Skeletal muscle satellite cell (primary cell): Measurements from ENCODE around the gene CENATAC. TPM values are rescaled to one million over a fixed set of nuclear protein-coding genes. Genes with fewer than 3 reads are reported as not detected.
"Not testable (repeated sequence)": the region's sequence is repeated elsewhere in the genome, so short reads cannot be mapped to it uniquely, and the experiment has no call there.

Experiments used
- H3K27me3 ChIP-seq: 2 replicates; pipeline ENCODE4 v1.7.0; 2013; ENCODE audit warnings: low read length; ENCODE audit not compliant: control insufficient read depth, insufficient read depth
- H3K36me3 ChIP-seq: 2 replicates; pipeline ENCODE4 v1.7.0; 2013; ENCODE audit warnings: mild to moderate bottlenecking, control low read depth, low read length; ENCODE audit not compliant: insufficient read depth
- H3K4me1 ChIP-seq: 2 replicates; pipeline ENCODE4 v1.7.0; 2013; ENCODE audit warnings: low read length; ENCODE audit not compliant: control insufficient read depth, insufficient read depth
- H3K4me2 ChIP-seq: 2 replicates; pipeline ENCODE4 v1.7.0; 2013; ENCODE audit warnings: mild to moderate bottlenecking, low read length
- H3K4me3 ChIP-seq: 2 replicates; pipeline ENCODE4 v1.7.0; 2013; ENCODE audit warnings: low read length
- H3K9ac ChIP-seq: 2 replicates; pipeline ENCODE4 v1.7.0; 2013; ENCODE audit warnings: mild to moderate bottlenecking, low read depth, low read length, moderate library complexity
- H3K9me3 ChIP-seq: replicated peaks from 2 replicates; pipeline ENCODE4 v1.7.0; 2013; ENCODE audit warnings: mild to moderate bottlenecking, control low read depth, low read length
- total RNA-seq: library from RNA; depleted of rRNA; stranded (reverse); fragments of >200 nt; gene quantifications from 2 replicates; pipeline ENCODE4 v1.2.3, GENCODE V29; 2012; rRNA removed

CENATAC gene
- 19.2 and 20.5 TPM in 2 replicates for total RNA-seq

GRCh38 chr11:118997627-118998387 is at the start of gene CENATAC:
TSS of gene CENATAC (plus strand) at chr11:118998138. CDS start at chr11:118998198, 60 bp downstream.
- Histone ChIP-seq H3K9me3 (no peaks in the 10 kb centered on the region), H3K27me3 (no peaks in the 10 kb centered on the region), H3K4me2 (peak within 1 kb of the TSS; percentile 94), H3K4me3 (peak within 1 kb of the TSS; percentile 89), H3K9ac (peak within 1 kb of the TSS; percentile 86), H3K4me1 (peaks cover 27% of the 10 kb centered on the region), H3K36me3 (peaks cover 22% of the 10 kb centered on the region)

- H3K36me3 ChIP-seq: no peaks in the 10 kb centered on the region
- H3K27me3 ChIP-seq: peaks cover 46% of the 10 kb centered on the region
- H3K4me3 ChIP-seq: no peak overlapping the region
- H3K4me1 ChIP-seq: no peaks in the 10 kb centered on the region
- H3K9ac ChIP-seq: no peak overlapping the region
- no peaks in the 10 kb centered on the region for H3K9me3 ChIP-seq
- no peak overlapping the region for H3K4me2 ChIP-seq
Observed at GRCh38 chr11:118953265-118953664, 44.7 kb upstream of the CENATAC start.

- H3K4me2 ChIP-seq, H3K9ac ChIP-seq, H3K4me1 ChIP-seq, H3K4me3 ChIP-seq, H3K9me3 ChIP-seq, H3K36me3 ChIP-seq: not testable (repeated sequence)
- peaks cover 48% of the 10 kb centered on the region for H3K27me3 ChIP-seq
Observed at GRCh38 chr11:118953976-118954375, 44.0 kb upstream of the CENATAC start.

GRCh38 chr11:118956094-118956846 is 41.7 kb upstream of the CENATAC start, which contains the start of gene UPK2:
TSS of gene UPK2 (plus strand) at chr11:118956298. CDS start at chr11:118956351, 53 bp downstream.
- no peaks in the 10 kb centered on the region for H3K4me1 ChIP-seq
- H3K4me2 ChIP-seq: no peak within 1 kb of the TSS
- H3K4me3 ChIP-seq: no peak within 1 kb of the TSS
- no peaks in the 10 kb centered on the region for H3K36me3 ChIP-seq
- peaks cover 57% of the 10 kb centered on the region for H3K27me3 ChIP-seq
- H3K9ac ChIP-seq: no peak within 1 kb of the TSS
- H3K9me3 ChIP-seq: no peaks in the 10 kb centered on the region

GRCh38 chr11:118956847-118957469 is 41.0 kb upstream of the CENATAC start:
- Histone ChIP-seq H3K9me3 (no peaks in the 10 kb centered on the region), H3K36me3 (no peaks in the 10 kb centered on the region), H3K4me2 (no peak overlapping the region), H3K4me1 (no peaks in the 10 kb centered on the region), H3K9ac (no peak overlapping the region), H3K27me3 (peaks cover 57% of the 10 kb centered on the region), H3K4me3 (no peak overlapping the region)

GRCh38 chr11:118957549-118957948 is 40.4 kb upstream of the CENATAC start:
- no peak overlapping the region for H3K4me3 ChIP-seq
- no peaks in the 10 kb centered on the region for H3K4me1 ChIP-seq
- H3K4me2 ChIP-seq: no peak overlapping the region
- H3K36me3 ChIP-seq: no peaks in the 10 kb centered on the region
- no peaks in the 10 kb centered on the region for H3K9me3 ChIP-seq
- no peak overlapping the region for H3K9ac ChIP-seq
- peaks cover 57% of the 10 kb centered on the region for H3K27me3 ChIP-seq

GRCh38 chr11:118957968-118958367 is 40.0 kb upstream of the CENATAC start:
- no peaks in the 10 kb centered on the region for H3K9me3 ChIP-seq
- H3K27me3 ChIP-seq: peaks cover 56% of the 10 kb centered on the region
- H3K4me3 ChIP-seq: no peak overlapping the region
- H3K9ac ChIP-seq: no peak overlapping the region
- H3K36me3 ChIP-seq: no peaks in the 10 kb centered on the region
- no peaks in the 10 kb centered on the region for H3K4me1 ChIP-seq
- no peak overlapping the region for H3K4me2 ChIP-seq

- Histone ChIP-seq H3K9ac (no peak overlapping the region), H3K4me1 (no peaks in the 10 kb centered on the region), H3K36me3 (no peaks in the 10 kb centered on the region), H3K9me3 (no peaks in the 10 kb centered on the region), H3K4me3 (no peak overlapping the region), H3K4me2 (no peak overlapping the region), H3K27me3 (peaks cover 51% of the 10 kb centered on the region)
Observed at GRCh38 chr11:118958577-118958976, 39.4 kb upstream of the CENATAC start.

GRCh38 chr11:118961189-118961588 is 36.7 kb upstream of the CENATAC start:
- Histone ChIP-seq H3K4me3 (no peak overlapping the region), H3K9me3 (no peaks in the 10 kb centered on the region), H3K4me2 (no peak overlapping the region), H3K27me3 (peaks cover 37% of the 10 kb centered on the region), H3K36me3 (no peaks in the 10 kb centered on the region), H3K9ac (no peak overlapping the region), H3K4me1 (no peaks in the 10 kb centered on the region)

- H3K9ac ChIP-seq: no peak overlapping the region
- no peak overlapping the region for H3K4me2 ChIP-seq
- H3K4me1 ChIP-seq: no peaks in the 10 kb centered on the region
- peaks cover 37% of the 10 kb centered on the region for H3K27me3 ChIP-seq
- H3K9me3 ChIP-seq: no peaks in the 10 kb centered on the region
- no peaks in the 10 kb centered on the region for H3K36me3 ChIP-seq
- H3K4me3 ChIP-seq: no peak overlapping the region
Observed at GRCh38 chr11:118961591-118961990, 36.3 kb upstream of the CENATAC start.

GRCh38 chr11:118969508-118969907 is 28.4 kb upstream of the CENATAC start:
- H3K27me3 ChIP-seq: peaks cover 13% of the 10 kb centered on the region
- not testable (repeated sequence) for H3K4me1 ChIP-seq, H3K9me3 ChIP-seq, H3K4me2 ChIP-seq, H3K4me3 ChIP-seq, H3K36me3 ChIP-seq, H3K9ac ChIP-seq
